Activated CD4-positive, CD25-positive, alpha-beta regulatory T cell treated with anti-CD3 and anti-CD28 coated beads, Interleukin-2, amount 50 U/mL, for 16 hours (primary cell): ENCODE data around the gene CTNNAL1.

Source experiments
- DNase-seq: peaks from one replicate; pipeline ENCODE4 v3.0.0-alpha.2; 2020; ENCODE audit warnings: low read depth, low spot score

Gene CTNNAL1

GRCh38 chr9:109028457-109028856 is 15.2 kb upstream of the CTNNAL1 start:
- no peak for DNase-seq

DNA sequence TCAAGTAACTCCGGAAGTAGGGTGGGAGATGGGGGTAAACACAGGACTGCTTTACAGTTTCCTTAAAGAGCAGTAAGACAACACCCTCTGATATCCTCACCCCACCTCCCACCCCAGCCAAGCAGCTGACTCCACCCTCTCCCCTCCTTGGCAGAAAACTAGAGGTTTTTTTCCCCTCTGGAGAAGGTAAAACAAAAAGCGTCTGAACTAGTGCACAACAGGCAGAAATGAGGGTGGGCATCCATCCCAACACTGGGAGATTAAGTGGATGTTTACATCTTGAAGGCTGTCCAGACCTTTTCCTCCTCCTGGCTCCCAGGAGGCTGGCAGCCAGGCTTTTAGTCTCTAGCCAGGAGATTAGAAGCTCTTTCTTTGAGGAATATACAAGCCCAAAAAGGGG is 13.9 kb upstream of the CTNNAL1 start:
- DNase-seq: no peak

- DNase-seq: no peak
Measured at GRCh38 chr9:109026306-109026705, 13.0 kb upstream of the CTNNAL1 start.

DNA sequence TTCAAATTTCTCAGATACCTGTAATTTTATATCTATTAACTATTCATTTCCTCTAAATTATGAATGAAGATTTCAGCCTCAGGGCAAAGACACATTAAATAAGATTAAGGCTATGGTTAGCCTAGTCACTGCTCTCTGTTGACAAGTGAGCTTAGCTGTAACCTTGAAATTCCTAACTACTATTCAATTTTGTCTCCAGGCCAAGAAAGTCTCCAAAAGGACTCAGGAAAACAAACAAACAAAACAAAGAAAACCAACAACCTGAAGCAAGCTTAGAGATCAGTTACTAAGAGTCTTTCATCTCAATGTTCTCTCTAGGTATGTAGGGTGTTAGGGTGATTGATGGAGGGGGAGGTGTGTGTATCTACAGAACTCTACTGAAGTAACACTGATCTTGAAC is 9.6 kb upstream of the CTNNAL1 start:
- DNase-seq: no peak

DNA sequence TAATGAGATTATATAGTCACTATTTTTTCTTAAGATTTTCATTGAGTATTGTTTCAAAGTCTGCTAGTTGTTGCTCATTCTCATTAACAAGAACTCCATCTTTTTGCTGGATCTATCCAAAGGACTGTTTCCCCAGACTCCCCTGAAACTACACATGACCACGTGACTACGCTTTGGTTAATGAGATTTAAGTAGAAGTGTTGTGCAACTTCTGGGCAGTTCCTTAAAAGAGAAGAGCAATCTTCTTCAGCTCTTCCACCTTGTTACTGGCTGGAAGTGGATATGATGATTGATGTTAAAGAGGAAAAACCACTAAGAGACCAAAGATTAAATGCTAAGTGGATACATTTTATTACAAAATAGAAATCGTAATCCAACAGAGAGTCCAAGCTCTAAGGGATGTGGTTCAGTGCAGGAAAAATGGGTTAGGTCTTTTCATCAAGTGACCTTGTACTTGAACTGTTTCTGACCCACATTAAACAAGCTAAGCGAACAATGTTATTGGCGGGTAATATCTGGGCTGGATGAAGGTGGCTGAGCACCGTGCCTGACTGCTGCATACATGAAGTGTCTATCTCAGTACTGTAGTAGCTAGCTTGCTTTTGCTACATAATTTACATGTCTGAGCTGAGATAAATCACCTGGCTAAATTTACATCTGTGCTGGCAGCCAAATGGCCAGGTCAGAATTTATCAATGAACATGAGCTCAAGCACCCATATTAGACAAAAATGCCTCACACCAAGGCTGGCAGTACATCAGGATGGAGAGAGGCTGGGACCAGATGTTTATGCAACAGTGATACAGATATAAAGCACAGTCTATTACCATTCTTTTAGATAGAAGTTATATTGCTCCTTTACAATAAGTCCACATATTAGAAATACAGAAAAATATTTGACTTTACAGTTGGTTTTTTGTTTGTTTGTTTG is 7.5 kb upstream of the CTNNAL1 start:
- DNase-seq: no peak

- no peak for DNase-seq
Measured at GRCh38 chr9:109020113-109020512, 6.8 kb upstream of the CTNNAL1 start.

DNA sequence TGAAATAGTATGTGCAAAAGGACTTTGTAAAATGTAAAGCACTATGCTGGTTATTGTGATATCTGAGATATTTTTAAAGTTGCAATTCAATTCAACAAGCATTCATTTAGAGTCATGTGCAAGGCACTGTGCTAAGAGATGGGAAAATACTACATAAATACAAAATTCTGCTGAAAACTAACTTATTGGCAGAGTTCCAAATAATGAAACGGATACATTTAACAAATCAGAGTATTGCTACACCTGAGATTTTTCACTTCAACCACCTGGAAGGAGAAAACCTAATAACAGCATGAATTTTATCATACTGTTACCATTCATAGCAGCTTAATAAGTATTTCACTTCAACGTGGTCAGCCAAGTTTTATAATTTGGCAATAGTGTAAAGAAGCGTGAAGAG is 6.1 kb upstream of the CTNNAL1 start:
- no peak for DNase-seq

- DNase-seq: no peak
Measured at GRCh38 chr9:109017493-109017892, 4.2 kb upstream of the CTNNAL1 start.

GRCh38 chr9:109017061-109017460 is 3.8 kb upstream of the CTNNAL1 start:
- no peak for DNase-seq

DNA sequence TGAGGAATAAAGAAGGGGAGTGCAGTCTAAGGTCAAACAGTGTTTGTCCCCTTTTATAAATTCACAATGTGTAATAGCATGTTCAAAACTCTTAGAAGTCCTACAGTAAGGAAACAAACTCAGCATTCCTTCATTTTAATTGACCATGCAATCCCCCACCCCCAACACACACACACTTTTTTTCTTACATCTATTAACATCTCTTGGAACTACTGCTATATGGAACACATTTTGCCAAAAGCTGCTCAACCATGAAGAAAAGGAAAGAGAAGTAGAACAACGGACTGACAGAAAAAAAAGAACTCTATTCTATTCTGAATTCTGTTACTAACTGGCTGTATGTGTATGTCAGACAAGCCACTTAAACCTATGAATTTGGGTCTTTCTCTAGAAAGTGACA is 2.8 kb upstream of the CTNNAL1 start:
- DNase-seq: no peak

DNA sequence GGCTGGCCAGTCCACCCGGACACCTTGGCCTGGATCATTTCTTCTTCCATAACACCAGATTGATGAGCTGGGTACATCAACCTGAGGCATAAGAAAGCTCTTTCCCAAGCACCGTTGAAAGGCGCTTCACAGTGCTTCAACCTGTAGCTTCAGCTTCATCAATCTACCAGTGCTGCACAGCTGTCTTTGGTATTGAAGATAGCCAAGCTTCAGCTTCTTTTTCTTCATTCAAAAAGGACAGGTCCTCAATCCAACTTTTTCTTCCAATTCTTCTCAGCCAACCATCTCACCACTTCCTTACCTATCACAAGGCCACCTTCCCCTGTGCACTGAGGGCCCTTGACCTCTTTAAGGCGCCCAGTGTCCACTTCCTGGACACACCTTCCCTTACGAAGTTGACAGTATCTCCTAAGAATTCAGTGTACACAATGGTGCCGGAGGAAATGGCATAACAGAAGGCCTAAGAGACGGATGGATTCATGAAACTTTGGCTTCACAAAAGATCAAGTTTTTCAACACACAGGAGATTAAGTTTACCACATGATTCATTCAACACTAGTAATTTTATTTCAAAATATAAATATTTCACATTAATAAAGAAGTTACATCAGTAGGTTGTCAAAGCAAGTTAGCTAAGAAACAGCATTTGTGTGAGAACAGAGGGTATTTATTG is 1.4 kb upstream of the CTNNAL1 start:
- no peak for DNase-seq

DNA sequence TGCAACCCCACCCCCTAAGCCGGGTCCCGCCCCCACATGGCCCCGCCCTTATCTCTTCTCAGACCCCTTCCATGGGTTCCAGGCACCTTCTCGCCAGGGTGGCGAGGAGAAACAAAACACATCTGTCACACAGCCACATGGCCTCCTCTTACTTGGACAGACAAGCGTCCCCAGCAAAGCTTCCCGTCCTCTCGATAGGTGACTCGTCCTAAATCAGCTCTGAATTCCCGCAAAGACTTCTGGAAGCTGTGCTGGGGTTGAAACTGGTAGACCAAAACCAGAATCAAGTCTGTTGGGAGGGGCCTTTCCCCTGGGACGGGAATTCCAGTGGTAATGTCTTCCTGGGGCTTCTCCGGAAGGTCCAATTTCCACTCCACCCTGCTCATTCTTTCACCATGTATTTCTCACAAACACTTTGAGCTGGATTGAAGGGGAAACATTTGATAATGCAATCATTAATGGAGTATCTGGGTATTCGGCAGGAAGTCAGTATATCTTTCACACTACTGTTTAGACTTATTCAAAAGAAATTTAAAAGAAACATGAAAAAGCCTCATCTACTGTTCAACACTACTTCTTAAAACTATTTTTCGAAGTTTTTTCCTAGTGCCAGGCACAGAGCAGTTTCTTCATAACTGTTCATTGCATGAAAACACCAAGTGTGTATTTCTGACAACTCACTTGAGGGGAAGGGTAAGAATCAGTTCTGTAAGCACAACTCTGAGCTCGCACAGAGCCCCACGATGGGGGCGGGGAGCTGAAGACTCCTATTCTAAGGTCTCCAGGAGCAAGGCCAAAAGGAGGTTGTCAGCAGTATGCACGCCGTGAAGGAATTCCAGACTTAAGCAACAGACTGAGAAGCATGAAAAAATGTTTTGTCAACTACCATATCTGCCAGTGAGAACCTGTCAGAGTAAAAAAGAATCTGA is 644 bp upstream of the CTNNAL1 start:
- no peak for DNase-seq

- DNase-seq: no peak
Measured at GRCh38 chr9:109012009-109012875, 1.1 kb downstream of the CTNNAL1 start.

DNA sequence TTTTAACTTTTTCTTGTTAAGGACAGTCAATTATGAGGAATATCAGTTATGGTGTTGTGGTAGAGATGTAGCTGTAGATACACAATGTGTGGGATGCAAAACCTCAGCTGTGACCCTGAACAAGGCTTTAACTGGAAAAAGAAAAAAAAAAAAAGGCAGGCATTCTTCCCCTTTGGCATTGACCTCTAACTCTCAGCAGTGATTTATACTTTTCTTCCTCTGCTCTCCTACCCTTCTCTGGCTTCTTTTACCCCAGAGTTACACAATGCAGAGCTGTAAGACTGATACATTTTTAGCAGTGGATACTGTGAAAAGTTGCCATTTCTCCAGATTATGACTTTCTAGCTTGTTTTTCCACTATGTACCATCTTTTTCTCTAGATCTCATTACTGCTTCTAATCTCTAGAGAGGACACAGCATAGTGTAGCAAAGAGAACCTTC is 2.0 kb downstream of the CTNNAL1 start:
- no peak for DNase-seq

- peak; percentile 54 for DNase-seq
Measured at GRCh38 chr9:109010746-109011145, 2.6 kb downstream of the CTNNAL1 start.

GRCh38 chr9:109005678-109006077 is 7.6 kb downstream of the CTNNAL1 start:
- no peak for DNase-seq

- no peak for DNase-seq
Measured at GRCh38 chr9:109003116-109003515, 10.2 kb downstream of the CTNNAL1 start.

GRCh38 chr9:109002141-109002540 is 11.2 kb downstream of the CTNNAL1 start:
- no peak for DNase-seq

GRCh38 chr9:109001275-109001676 is 12.0 kb downstream of the CTNNAL1 start:
- no peak for DNase-seq

- DNase-seq: no peak
Measured at GRCh38 chr9:108997112-108997511, 16.2 kb downstream of the CTNNAL1 start.

DNA sequence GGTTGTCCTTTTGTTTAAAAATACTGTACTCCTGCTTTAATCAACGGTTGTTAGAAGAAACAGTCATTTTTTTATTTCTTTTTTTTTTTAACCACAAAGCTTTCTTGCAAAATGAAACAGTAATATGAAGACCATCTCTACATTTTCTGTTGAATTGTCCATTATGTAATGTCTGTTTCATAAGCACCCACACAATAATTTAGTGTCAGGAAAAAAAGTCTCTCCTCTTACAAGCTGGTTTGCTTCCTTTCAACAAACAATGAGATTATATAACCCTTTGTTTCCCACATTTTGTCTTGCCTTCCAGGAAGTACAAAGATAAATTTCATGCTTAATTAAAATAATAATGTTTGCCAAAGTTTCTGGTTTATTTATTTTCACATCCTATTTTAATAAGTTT is 16.7 kb downstream of the CTNNAL1 start:
- no peak for DNase-seq
